ENCODE results near the gene NUBPL. TPM values are rescaled to one million over a fixed set of nuclear protein-coding genes. Genes with fewer than 3 reads are reported as not detected.
"Not testable (repeated sequence)": the region's sequence is repeated elsewhere in the genome, so short reads cannot be mapped to it uniquely, and the experiment has no call there.

NUBPL gene
- total RNA-seq, 1 donor: 5.4 TPM

- no peak for DNase-seq (ENCODE audit: low read depth in 2 of 3, low spot score in 2 of 3)
Measured at GRCh38 chr14:31718585-31718984, 157.4 kb downstream of the NUBPL start.

DNA sequence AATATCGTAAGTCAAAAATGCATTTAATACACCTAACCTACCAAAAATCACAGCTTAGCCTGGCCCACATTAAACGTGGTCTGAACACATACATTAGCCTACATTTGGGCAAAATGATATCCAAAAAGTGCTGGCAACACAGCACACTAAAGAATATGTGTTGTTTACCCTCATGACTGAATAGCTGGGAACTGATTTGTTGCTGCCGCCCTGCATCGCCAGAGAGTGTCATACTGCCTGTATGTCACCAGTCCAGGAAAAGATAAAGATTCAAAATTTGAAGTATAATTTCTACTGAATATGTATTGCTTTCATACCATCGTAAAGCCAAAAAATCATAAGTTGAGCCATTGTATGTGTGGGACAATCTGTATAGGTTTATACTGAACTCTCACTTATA lies 157.8 kb downstream of the NUBPL start:
- no peak for DNase-seq (ENCODE audit: low read depth in 2 of 3, low spot score in 2 of 3)

- DNase-seq (ENCODE audit: low read depth in 2 of 3, low spot score in 2 of 3): no peak
Measured at GRCh38 chr14:31726337-31726736, 165.1 kb downstream of the NUBPL start.

GRCh38 chr14:31727797-31728196 lies 166.6 kb downstream of the NUBPL start:
- no peak for DNase-seq (ENCODE audit: low read depth in 2 of 3, low spot score in 2 of 3)

DNA sequence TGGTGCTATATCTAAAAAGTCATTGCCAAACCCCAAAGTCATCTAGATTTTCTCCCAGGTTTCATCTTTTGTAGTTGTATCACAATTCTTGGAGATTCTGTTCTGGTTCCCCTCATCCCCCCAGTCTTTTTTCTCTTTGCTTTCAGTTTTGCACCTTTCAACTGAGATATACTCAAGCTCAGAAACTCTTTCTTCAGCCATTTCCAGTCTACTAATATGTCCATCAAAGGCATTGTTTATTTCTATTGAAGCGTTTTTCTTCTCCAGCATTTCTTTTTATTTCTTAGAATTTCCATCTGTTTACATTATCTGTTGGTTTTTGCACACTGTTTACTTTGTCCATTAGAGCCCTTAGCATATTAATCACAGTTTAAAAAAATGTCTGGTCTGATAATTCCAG lies 179.5 kb downstream of the NUBPL start:
- DNase-seq (ENCODE audit: low read depth in 2 of 3, low spot score in 2 of 3): no peak

GRCh38 chr14:31745741-31746140 lies 184.5 kb downstream of the NUBPL start:
- DNase-seq (ENCODE audit: low read depth in 2 of 3, low spot score in 2 of 3): no peak

GRCh38 chr14:31746326-31746725 lies 185.1 kb downstream of the NUBPL start:
- DNase-seq (ENCODE audit: low read depth in 2 of 3, low spot score in 2 of 3): no peak

GRCh38 chr14:31749275-31749674 lies 188.1 kb downstream of the NUBPL start:
- no peak for DNase-seq (ENCODE audit: low read depth in 2 of 3, low spot score in 2 of 3)

DNA sequence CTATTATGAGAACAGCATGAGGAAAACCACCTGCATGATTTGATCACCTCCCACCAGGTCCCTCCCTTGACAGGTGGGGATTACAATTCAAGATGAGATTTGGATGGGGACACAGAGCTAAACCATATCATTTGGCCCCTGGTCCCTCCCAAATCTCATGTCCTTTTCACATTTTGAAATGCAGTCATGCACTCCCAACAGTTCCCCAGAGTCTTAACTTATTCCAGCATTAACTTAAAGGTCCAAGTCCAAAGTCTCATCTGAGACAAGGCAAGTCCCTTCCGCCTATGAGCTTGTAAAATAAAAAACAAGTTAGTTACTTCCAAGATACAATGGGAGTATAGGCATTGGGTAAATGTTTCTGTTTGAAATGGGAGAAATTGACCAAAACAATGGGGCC lies 189.8 kb downstream of the NUBPL start:
- not testable (repeated sequence) for DNase-seq (ENCODE audit: low read depth in 2 of 3, low spot score in 2 of 3)

GRCh38 chr14:31752867-31753661 lies 191.9 kb downstream of the NUBPL start:
- DNase-seq (ENCODE audit: low read depth in 2 of 3, low spot score in 2 of 3): no peak

- no peak for DNase-seq (ENCODE audit: low read depth in 2 of 3, low spot score in 2 of 3)
Measured at GRCh38 chr14:31758941-31759340, 197.7 kb downstream of the NUBPL start.

DNA sequence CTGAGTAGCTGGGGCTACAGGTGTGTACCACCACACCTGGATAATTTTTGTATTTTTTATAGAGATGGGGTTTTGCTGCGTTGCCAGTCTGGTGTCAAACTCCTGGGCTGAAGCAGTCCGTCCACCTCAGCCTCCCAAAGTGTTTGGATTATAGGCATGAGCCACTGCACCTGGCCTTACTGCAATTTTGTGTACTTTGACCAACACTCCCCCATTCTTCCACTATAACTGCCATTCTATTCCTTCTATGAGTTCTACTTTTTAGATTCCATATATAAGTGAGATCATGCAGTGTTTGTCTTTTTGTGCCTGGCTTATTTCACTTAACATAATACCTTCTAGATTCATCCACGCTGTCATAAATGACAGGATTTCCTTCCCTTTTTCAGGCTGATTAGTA lies 199.1 kb downstream of the NUBPL start:
- no peak for DNase-seq (ENCODE audit: low read depth in 2 of 3, low spot score in 2 of 3)

DNA sequence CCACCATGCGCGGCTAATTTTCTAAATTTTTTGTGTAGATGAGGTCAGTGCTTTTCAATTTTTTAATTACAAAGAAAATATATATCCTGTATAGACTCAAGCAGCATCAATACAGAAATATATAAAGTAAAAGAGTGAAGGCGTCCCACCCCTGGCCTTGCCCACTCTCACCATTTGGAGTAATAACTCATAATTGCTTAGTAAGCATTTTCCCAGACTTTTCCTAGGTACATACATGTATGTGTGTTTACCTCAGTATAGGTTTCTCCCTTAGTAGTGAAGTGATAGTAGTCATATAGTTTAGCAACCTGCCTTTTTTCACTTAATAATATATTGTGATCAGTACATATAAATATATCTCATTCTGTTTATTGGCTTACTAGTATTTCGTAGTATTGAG lies 200.1 kb downstream of the NUBPL start:
- DNase-seq (ENCODE audit: low read depth in 2 of 3, low spot score in 2 of 3): no peak

- no peak for DNase-seq (ENCODE audit: low read depth in 2 of 3, low spot score in 2 of 3)
Measured at GRCh38 chr14:31763041-31763440, 201.8 kb downstream of the NUBPL start.

GRCh38 chr14:31766315-31766892 lies 205.2 kb downstream of the NUBPL start:
- no peak for DNase-seq (ENCODE audit: low read depth in 2 of 3, low spot score in 2 of 3)

DNA sequence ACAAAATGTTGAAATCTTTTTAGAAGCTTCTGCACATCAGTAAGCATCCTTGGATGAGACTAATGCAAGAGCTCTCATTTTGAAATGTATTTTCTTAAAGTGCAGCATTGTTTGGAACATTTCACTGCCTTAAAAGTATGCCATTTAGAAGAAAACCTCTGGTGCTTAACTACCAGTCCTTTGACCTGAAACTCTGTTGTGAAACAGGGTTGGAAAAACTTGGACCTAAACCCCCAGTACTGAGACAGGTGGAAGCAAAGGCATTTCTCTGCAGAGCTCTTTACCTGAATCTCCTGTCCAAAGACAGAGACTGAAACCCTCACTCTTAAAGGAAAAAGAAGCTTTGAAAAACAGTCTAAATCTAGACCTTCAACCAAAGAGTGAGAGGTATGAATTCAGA lies 207.2 kb downstream of the NUBPL start:
- DNase-seq (ENCODE audit: low read depth in 2 of 3, low spot score in 2 of 3): no peak

GRCh38 chr14:31770271-31770670 lies 209.1 kb downstream of the NUBPL start:
- DNase-seq (ENCODE audit: low read depth in 2 of 3, low spot score in 2 of 3): no peak

- DNase-seq (ENCODE audit: low read depth in 2 of 3, low spot score in 2 of 3): no peak
Measured at GRCh38 chr14:31774567-31774966, 213.4 kb downstream of the NUBPL start.

- DNase-seq (ENCODE audit: low read depth in 2 of 3, low spot score in 2 of 3): no peak
Measured at GRCh38 chr14:31777312-31777711, 216.1 kb downstream of the NUBPL start.

DNA sequence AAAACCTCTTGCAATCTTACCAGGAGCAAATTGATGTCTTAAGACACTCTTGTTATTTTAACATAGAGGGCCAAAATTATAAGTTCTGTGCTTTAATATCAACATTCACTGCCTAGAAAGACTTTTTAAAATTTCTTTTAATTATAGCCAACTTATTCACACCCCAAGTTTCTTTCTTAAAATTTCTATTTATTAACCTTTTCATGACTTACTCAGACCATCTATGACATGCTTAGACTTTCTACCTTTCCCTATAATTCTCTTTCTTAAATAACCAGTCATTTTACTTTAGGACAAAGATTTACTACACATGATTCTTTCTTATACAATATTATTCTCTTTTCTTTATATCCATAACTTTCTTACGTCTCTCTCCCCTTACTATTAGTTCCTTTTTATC lies 220.4 kb downstream of the NUBPL start:
- DNase-seq (ENCODE audit: low read depth in 2 of 3, low spot score in 2 of 3): no peak

DNA sequence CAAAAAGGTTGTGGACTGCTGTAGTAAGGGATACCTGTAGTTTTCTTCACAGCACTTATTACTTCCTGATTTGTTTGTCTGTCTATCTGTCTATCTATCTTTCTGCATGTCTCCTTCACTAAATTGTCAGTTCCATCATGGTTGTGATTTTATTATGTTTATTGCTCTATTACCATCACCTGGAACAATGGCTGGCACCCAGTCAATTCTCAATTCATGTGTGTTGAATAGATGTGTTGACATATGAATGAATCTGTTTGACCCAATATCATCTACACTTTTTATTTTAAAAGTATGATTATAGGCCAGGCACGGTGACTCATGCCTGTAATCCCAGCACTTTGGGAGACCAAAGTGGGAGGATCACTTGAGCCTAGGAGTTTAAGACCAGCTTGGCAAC lies 224.4 kb downstream of the NUBPL start:
- no peak for DNase-seq (ENCODE audit: low read depth in 2 of 3, low spot score in 2 of 3)

DNA sequence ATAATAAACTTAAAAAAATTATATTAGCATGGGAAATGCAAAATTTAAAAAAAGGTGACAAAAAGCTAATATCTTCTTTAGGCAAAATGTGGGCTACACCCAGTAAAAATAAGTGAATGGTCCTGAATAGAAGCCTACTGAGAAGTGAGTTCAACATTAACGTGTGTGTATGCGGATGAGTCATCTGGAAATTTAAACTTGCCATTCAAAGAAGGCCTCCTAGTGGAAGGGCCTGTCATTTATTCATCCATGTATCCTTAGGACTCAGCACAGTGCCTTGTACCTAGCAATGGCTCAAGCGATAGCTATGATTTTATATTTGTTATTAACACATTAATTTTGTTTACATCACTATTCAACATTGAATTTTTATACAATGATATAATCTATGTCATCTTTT lies 226.2 kb downstream of the NUBPL start:
- no peak for DNase-seq (ENCODE audit: low read depth in 2 of 3, low spot score in 2 of 3)

DNA sequence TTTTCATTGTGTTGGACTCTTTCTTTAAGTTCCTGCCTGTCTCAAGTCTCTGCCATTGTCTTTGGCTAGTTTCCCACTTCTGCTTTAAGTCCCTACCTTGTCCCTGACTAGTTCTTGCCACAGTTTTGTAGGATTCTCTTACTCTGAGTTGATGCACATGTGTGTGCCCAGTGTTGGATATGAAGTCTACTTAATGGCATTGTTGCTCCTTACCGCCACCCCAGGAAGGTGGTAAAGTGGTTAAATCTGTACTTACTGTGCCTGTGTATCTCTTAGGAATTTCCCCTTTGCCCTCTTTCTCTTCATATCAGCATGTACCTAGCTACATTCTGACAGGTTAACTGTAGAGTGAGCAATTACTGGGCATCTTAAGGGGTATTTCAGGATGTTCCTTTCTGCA lies 227.1 kb downstream of the NUBPL start:
- no peak for DNase-seq (ENCODE audit: low read depth in 2 of 3, low spot score in 2 of 3)

All from hematopoietic multipotent progenitor cell (in vitro differentiated cells).